Loucy (cell line): ENCODE results near the gene PPARG.
A peak's percentile ranks its signal among the peaks of the same experiment; 100 is the strongest.

Source experiments
- H2AFZ ChIP-seq: fragments of 200-600 bp; sonication (generic); 2 replicates; pipeline ENCODE4 v1.6.0; 2016; ENCODE audit warnings: antibody characterized with exemption, mild to moderate bottlenecking, low read length, moderate library complexity
- H3F3A ChIP-seq: fragments of 200-600 bp; 2 replicates; pipeline ENCODE4 v1.6.0; 2016; ENCODE audit warnings: antibody characterized with exemption, low read depth, mild to moderate bottlenecking
- H3K27me3 ChIP-seq: fragments of 200-600 bp; sonication (generic); 2 replicates; pipeline ENCODE4 v1.6.1; 2014; ENCODE audit warnings: low read length, mild to moderate bottlenecking; ENCODE audit not compliant: insufficient read depth, poor library complexity, severe bottlenecking
- H3K36me3 ChIP-seq: fragments of 200-600 bp; sonication (generic); 2 replicates; pipeline ENCODE4 v1.6.1; 2016; ENCODE audit warnings: low read length; ENCODE audit not compliant: insufficient read depth
- H3K4me1 ChIP-seq: fragments of 200-600 bp; sonication (generic); 2 replicates; pipeline ENCODE4 v1.5.1; 2014; ENCODE audit warnings: low read length, mild to moderate bottlenecking; ENCODE audit not compliant: insufficient read depth, poor library complexity, severe bottlenecking
- H3K4me2 ChIP-seq: fragments of 200-600 bp; sonication (generic); 2 replicates; pipeline ENCODE4 v1.6.0; 2014; ENCODE audit warnings: antibody characterized with exemption, low read length, low read depth, mild to moderate bottlenecking; ENCODE audit not compliant: poor library complexity, severe bottlenecking
- H3K4me3 ChIP-seq: fragments of 200-600 bp; sonication (generic); 2 replicates; pipeline ENCODE4 v1.5.1; 2014; ENCODE audit warnings: low read length, mild to moderate bottlenecking, mixed read lengths; ENCODE audit not compliant: poor library complexity, severe bottlenecking
- H3K79me2 ChIP-seq: fragments of 200-600 bp; sonication (generic); 2 replicates; pipeline ENCODE4 v1.6.1; 2014; ENCODE audit warnings: low read length; ENCODE audit not compliant: insufficient read depth
- H3K9ac ChIP-seq: fragments of 200-600 bp; sonication (generic); 2 replicates; pipeline ENCODE4 v1.6.0; 2014; ENCODE audit warnings: mild to moderate bottlenecking, low read depth, low read length, moderate library complexity; ENCODE audit not compliant: poor library complexity, severe bottlenecking
- H3K9me2 ChIP-seq: fragments of 200-600 bp; sonication (generic); replicated peaks from 2 replicates; pipeline ENCODE4 v1.6.1; 2016; ENCODE audit warnings: low read depth, low read length, mixed read lengths
- H3K9me3 ChIP-seq: fragments of 200-600 bp; sonication (generic); 2 replicates; pipeline ENCODE4 v1.6.1; 2014; ENCODE audit warnings: mild to moderate bottlenecking, antibody characterized with exemption, low read length, low read depth; ENCODE audit not compliant: insufficient read depth
- H4K20me1 ChIP-seq: fragments of 200-600 bp; sonication (generic); 2 replicates; pipeline ENCODE4 v1.6.0; 2014; ENCODE audit warnings: antibody characterized with exemption, low read length, mild to moderate bottlenecking; ENCODE audit not compliant: insufficient read depth, poor library complexity, severe bottlenecking
- CTCF ChIP-seq: fragments of 200-600 bp; sonication (generic); conservative IDR thresholded peaks from 2 replicates; pipeline ENCODE4 v1.5.1; 2014; ENCODE audit warnings: mild to moderate bottlenecking, antibody characterized with exemption, low read length
- EZH2phosphoT487 ChIP-seq: fragments of 200-600 bp; IDR thresholded peaks from 2 replicates; pipeline ENCODE4 v1.6.1; 2018; ENCODE audit warnings: antibody characterized with exemption, mild to moderate bottlenecking, moderate library complexity, borderline replicate concordance

The PPARG gene

GRCh38 chr3:12252889-12253288 is 36.0 kb upstream of the PPARG start:
- H3K4me3 ChIP-seq = no peak overlapping the region

GRCh38 chr3:12253516-12254343 is 35.1 kb upstream of the PPARG start:
- TF ChIP-seq CTCF = no peak
- TF ChIP-seq EZH2phosphoT487 = no peak
- peak overlapping the region; percentile 19; the same call in 1 of the 2 replicates for H2AFZ ChIP-seq

More at GRCh38 chr3:12252889-12253288, 36.0 kb upstream of the PPARG start:
- Histone ChIP-seq H3K27me3 (no peaks in the 10 kb centered on the region), H4K20me1 (no peaks in the 10 kb centered on the region), H3K9me3 (peaks cover 13% of the 10 kb centered on the region), H2AFZ (no peak overlapping the region), H3K4me2 (no peak overlapping the region), H3K9me2 (no peaks in the 10 kb centered on the region), H3K79me2 (no peaks in the 10 kb centered on the region), H3F3A (no peaks in the 10 kb centered on the region), H3K4me1 (peaks cover 13% of the 10 kb centered on the region), H3K9ac (no peak overlapping the region), H3K36me3 (no peaks in the 10 kb centered on the region)
- TF ChIP-seq CTCF = no peak
- TF ChIP-seq EZH2phosphoT487 = no peak

GRCh38 chr3:12255393-12255792 is 33.5 kb upstream of the PPARG start:
- no peak overlapping the region for H2AFZ ChIP-seq
- H3K9ac ChIP-seq = no peak overlapping the region
- H3K79me2 ChIP-seq = no peaks in the 10 kb centered on the region
- H3K4me3 ChIP-seq = no peak overlapping the region
- peaks cover 1% of the 10 kb centered on the region; the same call in 1 of the 2 replicates for H3K9me3 ChIP-seq
- TF ChIP-seq EZH2phosphoT487 (no peak), CTCF (no peak)
- no peaks in the 10 kb centered on the region for H4K20me1 ChIP-seq
- no peaks in the 10 kb centered on the region for H3K36me3 ChIP-seq
- H3K4me2 ChIP-seq = no peak overlapping the region
- peaks cover 13% of the 10 kb centered on the region for H3K4me1 ChIP-seq
- no peaks in the 10 kb centered on the region for H3F3A ChIP-seq
- H3K9me2 ChIP-seq = no peaks in the 10 kb centered on the region
- H3K27me3 ChIP-seq = no peaks in the 10 kb centered on the region

More at GRCh38 chr3:12253516-12254343, 35.1 kb upstream of the PPARG start:
- H3K36me3 ChIP-seq = no peaks in the 10 kb centered on the region
- no peaks in the 10 kb centered on the region for H3K27me3 ChIP-seq
- H3F3A ChIP-seq = no peaks in the 10 kb centered on the region
- H3K79me2 ChIP-seq = no peaks in the 10 kb centered on the region
- no peak overlapping the region for H3K4me3 ChIP-seq
- H3K9ac ChIP-seq = no peak overlapping the region
- H3K9me3 ChIP-seq = peaks cover 13% of the 10 kb centered on the region
- peaks cover 13% of the 10 kb centered on the region for H3K4me1 ChIP-seq
- no peaks in the 10 kb centered on the region for H4K20me1 ChIP-seq
- peak overlapping the region; percentile 19 for H3K4me2 ChIP-seq
- no peaks in the 10 kb centered on the region for H3K9me2 ChIP-seq
